Esophagus muscularis mucosa (tissue), 4 donors: ENCODE results near the gene NCKIPSD.

Source experiments
- CTCF ChIP-seq, 3 experiments: fragments of 200-600 bp in 2 of 3; fragments of 450-650 bp in 1 of 3; sonication (generic) in 2 of 3; IDR thresholded peaks; one replicate each; pipeline ENCODE4 v1.5.1; 2017 to 2019; ENCODE audit warnings: antibody characterized with exemption in 3 of 3, mild to moderate bottlenecking in 2 of 3, moderate library complexity in 1 of 3
- EP300 ChIP-seq: sonication (generic); formaldehyde crosslinking; IDR thresholded peaks from one replicate; pipeline ENCODE4 v1.6.1; 2017; ENCODE audit warnings: antibody characterized with exemption
- POLR2A ChIP-seq: fragments of 450-650 bp; IDR thresholded peaks from one replicate; pipeline ENCODE4 v1.6.1; 2017; ENCODE audit warnings: antibody characterized with exemption, moderate library complexity, mild to moderate bottlenecking, low read depth
- POLR2AphosphoS5 ChIP-seq, 2 donors: sonication (generic); formaldehyde crosslinking; IDR thresholded peaks; one replicate each; pipeline ENCODE4 v1.6.1; 2017; ENCODE audit warnings: antibody characterized with exemption in 2 of 2

DNA sequence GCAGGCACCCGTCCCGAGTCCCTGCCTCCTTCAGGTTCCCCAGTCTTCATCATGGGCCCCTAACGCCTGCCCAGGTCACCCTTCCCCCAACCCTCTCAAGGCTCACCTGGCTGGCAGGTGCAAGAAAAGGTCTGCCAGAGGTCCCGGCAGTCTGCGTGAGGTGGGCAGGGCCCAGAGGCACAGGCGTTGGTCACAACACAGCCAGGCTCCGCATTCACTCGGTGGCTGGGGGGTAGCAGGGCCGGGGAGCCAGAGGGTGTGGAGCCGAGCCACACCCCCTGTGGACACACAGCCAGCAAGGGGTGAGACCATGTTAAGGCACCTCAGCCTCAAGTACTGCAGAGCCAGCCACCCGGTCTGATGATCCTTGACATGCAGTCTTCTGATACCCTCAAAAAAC, 33.9 kb downstream of the NCKIPSD start:
- TF ChIP-seq CTCF (IDR thresholded peaks at IDR 0.05) (no peak), POLR2A (no peak), POLR2AphosphoS5 (IDR thresholded peaks at IDR 0.05) (no peak), EP300 (no peak)
